PC-3 (cell line): ENCODE data around the gene RHOBTB3.

ENCODE experiments used
- CTCF ChIP-seq: fragments of 300-600 bp; sonication (generic); conservative IDR thresholded peaks from 2 replicates; pipeline ENCODE4 v1.5.1; 2017; ENCODE audit warnings: antibody characterized with exemption, low read depth, mild to moderate bottlenecking, low read length
- EZH2 ChIP-seq: fragments of 300-600 bp; sonication (generic); IDR thresholded peaks from one replicate; pipeline ENCODE4 v1.6.1; 2017; ENCODE audit warnings: antibody characterized with exemption, mild to moderate bottlenecking, low read length; ENCODE audit not compliant: unreplicated experiment
- EZH2phosphoT487 ChIP-seq: fragments of 300-600 bp; sonication (generic); IDR thresholded peaks from 2 replicates; pipeline ENCODE4 v1.6.1; 2018; ENCODE audit warnings: mild to moderate bottlenecking, antibody characterized with exemption, low read length, borderline replicate concordance

- TF ChIP-seq EZH2phosphoT487 (no peak), CTCF (no peak), EZH2 (no peak)
These were observed 30.1 kb upstream of the RHOBTB3 start for GRCh38 chr5:95701074-95701473.
